ENCODE data around the gene GABBR2. TPM values are rescaled to one million over a fixed set of nuclear protein-coding genes. Genes with fewer than 3 reads are reported as not detected.

Gene GABBR2
- total RNA-seq, 1 experiment from 2014 or later, result 0.76 TPM

- Histone ChIP-seq H3K4me2 (no peak overlapping the region), H3K27ac (no peak overlapping the region), H3F3A (ENCODE audit: insufficient read depth, low read depth) (no peaks in the 10 kb centered on the region), H3K36me3 (ENCODE audit: low read depth) (no peaks in the 10 kb centered on the region), H3K27me3 (ENCODE audit: insufficient read depth, low read depth) (no peaks in the 10 kb centered on the region), H3K4me1 (replicated peaks; ENCODE audit: insufficient read depth) (no peaks in the 10 kb centered on the region), H3K9me3 (ENCODE audit: insufficient read depth, low read depth) (no peaks in the 10 kb centered on the region), H3K4me3 (no peak overlapping the region), H3K79me2 (ENCODE audit: low read depth) (no peaks in the 10 kb centered on the region), H2AFZ (no peak overlapping the region), H4K20me1 (ENCODE audit: insufficient read depth) (no peaks in the 10 kb centered on the region), H3K9me2 (ENCODE audit: insufficient read depth) (no peaks in the 10 kb centered on the region)
- no peak for DNase-seq
- POLR2A ChIA-PET (ENCODE audit: unreplicated experiment), result no interaction called here
- BruUV-seq (replicated peaks), result no TSS peak
- CTCF ChIA-PET, result no interaction called here
- TF ChIP-seq EZH2 (IDR thresholded peaks at IDR 0.05; ENCODE audit: low read depth), result no peak
- no peak for TF ChIP-seq CTCF (conservative IDR thresholded peaks at IDR 0.05)
- intact Hi-C loops (cut with micrococcal nuclease; ENCODE audit: unreplicated experiment), result no loop called here
Observed at GRCh38 chr9:98451576-98451975, 257.2 kb downstream of the GABBR2 start.

- Histone ChIP-seq H3K9me2 (ENCODE audit: insufficient read depth) (no peaks in the 10 kb centered on the region), H3K4me2 (no peak overlapping the region), H3K27me3 (ENCODE audit: insufficient read depth, low read depth) (no peaks in the 10 kb centered on the region), H2AFZ (no peak overlapping the region), H3K9me3 (ENCODE audit: insufficient read depth, low read depth) (no peaks in the 10 kb centered on the region), H3K36me3 (ENCODE audit: low read depth) (no peaks in the 10 kb centered on the region), H3K4me1 (replicated peaks; ENCODE audit: insufficient read depth) (no peaks in the 10 kb centered on the region), H3K27ac (no peak overlapping the region), H3K4me3 (no peak overlapping the region), H3K79me2 (ENCODE audit: low read depth) (no peaks in the 10 kb centered on the region), H4K20me1 (ENCODE audit: insufficient read depth) (no peaks in the 10 kb centered on the region), H3F3A (ENCODE audit: insufficient read depth, low read depth) (no peaks in the 10 kb centered on the region)
- no peak for DNase-seq
- ChIA-PET CTCF (interaction anchor here (0.6 kb wide), 1 partner anchor 191 kb away, joined by 12 read pairs; no protein-coding TSS in a partner anchor), POLR2A (ENCODE audit: unreplicated experiment) (no interaction called here)
- TF ChIP-seq CTCF (conservative IDR thresholded peaks at IDR 0.05), result no peak
- TF ChIP-seq EZH2 (IDR thresholded peaks at IDR 0.05; ENCODE audit: low read depth), result no peak
- intact Hi-C loops (cut with micrococcal nuclease; ENCODE audit: unreplicated experiment), result no loop called here
- BruUV-seq (replicated peaks), result no TSS peak
Observed at GRCh38 chr9:98450496-98450895, 258.2 kb downstream of the GABBR2 start.

- intact Hi-C loops (cut with micrococcal nuclease; ENCODE audit: unreplicated experiment), result no loop called here
- BruUV-seq (replicated peaks), result no TSS peak
Observed at GRCh38 chr9:98449871-98450270, 258.9 kb downstream of the GABBR2 start.

More at GRCh38 chr9:98449871-98450270, 258.9 kb downstream of the GABBR2 start:
- H3K4me2 ChIP-seq, result no peak overlapping the region
- TF ChIP-seq CTCF (conservative IDR thresholded peaks at IDR 0.05) (no peak), EZH2 (IDR thresholded peaks at IDR 0.05; ENCODE audit: low read depth) (no peak)
- no peaks in the 10 kb centered on the region for H3K9me2 ChIP-seq (ENCODE audit: insufficient read depth)
- H3K27me3 ChIP-seq (ENCODE audit: insufficient read depth, low read depth), result no peaks in the 10 kb centered on the region
- H3F3A ChIP-seq (ENCODE audit: insufficient read depth, low read depth), result no peaks in the 10 kb centered on the region
- H3K4me1 ChIP-seq (replicated peaks; ENCODE audit: insufficient read depth), result no peaks in the 10 kb centered on the region
- ChIA-PET POLR2A (ENCODE audit: unreplicated experiment) (no interaction called here), CTCF (no interaction called here)
- no peaks in the 10 kb centered on the region for H3K9me3 ChIP-seq (ENCODE audit: insufficient read depth, low read depth)
- no peak overlapping the region for H3K27ac ChIP-seq
- no peaks in the 10 kb centered on the region for H3K36me3 ChIP-seq (ENCODE audit: low read depth)
- DNase-seq, result no peak
- no peaks in the 10 kb centered on the region for H4K20me1 ChIP-seq (ENCODE audit: insufficient read depth)
- H3K79me2 ChIP-seq (ENCODE audit: low read depth), result no peaks in the 10 kb centered on the region
- no peak overlapping the region for H2AFZ ChIP-seq
- no peak overlapping the region for H3K4me3 ChIP-seq
